GM12864 (cell line): ENCODE results near the gene CDHR1.

Experiments used
- DNase-seq: peaks from one replicate; pipeline ENCODE4 v3.0.0-alpha.2; 2011; ENCODE audit warnings: low read depth
- H3K4me3 ChIP-seq: 2 replicates; pipeline ENCODE4 v1.5.1; 2011; ENCODE audit warnings: mild to moderate bottlenecking, low read depth, low read length, control low read depth
- CTCF ChIP-seq: IDR thresholded peaks from 2 replicates; pipeline ENCODE4 v1.5.1; 2011; ENCODE audit warnings: low read depth, mild to moderate bottlenecking, moderate library complexity, low read length, control low read depth, inconsistent platforms; ENCODE audit errors: missing control alignments

Gene CDHR1

GRCh38 chr10:84237199-84238051, 43.1 kb downstream of the CDHR1 start:
- H3K4me3 ChIP-seq = no peak overlapping the region
- DNase-seq = no peak

GRCh38 chr10:84238909-84239308, 44.6 kb downstream of the CDHR1 start:
- H3K4me3 ChIP-seq = no peak overlapping the region
- no peak for TF ChIP-seq CTCF
- DNase-seq = no peak

More at GRCh38 chr10:84237199-84238051, 43.1 kb downstream of the CDHR1 start:
- TF ChIP-seq CTCF = peak; percentile 27

- TF ChIP-seq CTCF = no peak
- no peak within 1 kb of the TSS for H3K4me3 ChIP-seq
- no peak for DNase-seq
Observed at GRCh38 chr10:84241185-84241790, 47.0 kb downstream of the CDHR1 start, which contains the start of gene LRIT1. Gene LRIT1 (minus strand): TSS chr10:84241546. CDS start chr10:84241439, 107 bp downstream.

GRCh38 chr10:84243759-84244158, 49.4 kb downstream of the CDHR1 start:
- no peak for TF ChIP-seq CTCF
- DNase-seq = no peak
- no peak overlapping the region for H3K4me3 ChIP-seq

- no peak for TF ChIP-seq CTCF
- no peak within 1 kb of the TSS for H3K4me3 ChIP-seq
- no peak for DNase-seq
Observed at GRCh38 chr10:84244651-84245270, 50.4 kb downstream of the CDHR1 start, which contains the start of gene RGR. Gene RGR (plus strand): TSS chr10:84245053. CDS start chr10:84245091, 38 bp downstream.

- no peak for TF ChIP-seq CTCF
- no peak for DNase-seq
Observed at GRCh38 chr10:84247496-84247895, 53.2 kb downstream of the CDHR1 start.

More at GRCh38 chr10:84247496-84247895, 53.2 kb downstream of the CDHR1 start:
- H3K4me3 ChIP-seq = no peak overlapping the region
